ENCODE results near the gene FXYD4.

DNA sequence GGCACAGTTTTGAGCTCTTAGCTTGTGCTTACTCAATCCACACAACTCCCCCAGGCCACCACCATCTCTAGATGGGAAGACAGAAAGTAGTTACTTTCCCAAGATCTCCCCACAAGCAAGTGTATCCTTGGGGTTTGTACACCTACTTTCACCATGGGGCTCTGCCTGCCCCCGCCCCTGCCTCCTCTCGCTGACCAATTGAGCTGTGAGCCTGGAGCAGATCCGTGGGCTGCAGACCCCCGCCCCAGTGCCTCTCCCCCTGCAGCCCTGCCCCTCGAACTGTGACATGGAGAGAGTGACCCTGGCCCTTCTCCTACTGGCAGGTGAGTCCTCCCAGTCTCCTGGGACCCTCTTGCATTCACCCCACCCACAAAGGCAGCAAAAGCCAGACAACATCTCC is 2.0 kb downstream of the FXYD4 start:
- no peak for TF ChIP-seq POLR2AphosphoS5 (IDR thresholded peaks at IDR 0.05; ENCODE audit: low read depth, low read length)
- no peak for TF ChIP-seq SIN3A (IDR thresholded peaks at IDR 0.05; ENCODE audit: borderline replicate concordance, low read depth, low read length)
- TF ChIP-seq, protein P1, sequence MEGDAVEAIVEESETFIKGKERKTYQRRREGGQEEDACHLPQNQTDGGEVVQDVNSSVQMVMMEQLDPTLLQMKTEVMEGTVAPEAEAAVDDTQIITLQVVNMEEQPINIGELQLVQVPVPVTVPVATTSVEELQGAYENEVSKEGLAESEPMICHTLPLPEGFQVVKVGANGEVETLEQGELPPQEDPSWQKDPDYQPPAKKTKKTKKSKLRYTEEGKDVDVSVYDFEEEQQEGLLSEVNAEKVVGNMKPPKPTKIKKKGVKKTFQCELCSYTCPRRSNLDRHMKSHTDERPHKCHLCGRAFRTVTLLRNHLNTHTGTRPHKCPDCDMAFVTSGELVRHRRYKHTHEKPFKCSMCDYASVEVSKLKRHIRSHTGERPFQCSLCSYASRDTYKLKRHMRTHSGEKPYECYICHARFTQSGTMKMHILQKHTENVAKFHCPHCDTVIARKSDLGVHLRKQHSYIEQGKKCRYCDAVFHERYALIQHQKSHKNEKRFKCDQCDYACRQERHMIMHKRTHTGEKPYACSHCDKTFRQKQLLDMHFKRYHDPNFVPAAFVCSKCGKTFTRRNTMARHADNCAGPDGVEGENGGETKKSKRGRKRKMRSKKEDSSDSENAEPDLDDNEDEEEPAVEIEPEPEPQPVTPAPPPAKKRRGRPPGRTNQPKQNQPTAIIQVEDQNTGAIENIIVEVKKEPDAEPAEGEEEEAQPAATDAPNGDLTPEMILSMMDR (IDR thresholded peaks at IDR 0.05), result no peak
- TF ChIP-seq FOSL2 (IDR thresholded peaks at IDR 0.05; ENCODE audit: borderline replicate concordance, low read depth), result no peak
- TF ChIP-seq YY1 (IDR thresholded peaks at IDR 0.05; ENCODE audit: low read depth), result no peak
- TF ChIP-seq, protein P2, sequence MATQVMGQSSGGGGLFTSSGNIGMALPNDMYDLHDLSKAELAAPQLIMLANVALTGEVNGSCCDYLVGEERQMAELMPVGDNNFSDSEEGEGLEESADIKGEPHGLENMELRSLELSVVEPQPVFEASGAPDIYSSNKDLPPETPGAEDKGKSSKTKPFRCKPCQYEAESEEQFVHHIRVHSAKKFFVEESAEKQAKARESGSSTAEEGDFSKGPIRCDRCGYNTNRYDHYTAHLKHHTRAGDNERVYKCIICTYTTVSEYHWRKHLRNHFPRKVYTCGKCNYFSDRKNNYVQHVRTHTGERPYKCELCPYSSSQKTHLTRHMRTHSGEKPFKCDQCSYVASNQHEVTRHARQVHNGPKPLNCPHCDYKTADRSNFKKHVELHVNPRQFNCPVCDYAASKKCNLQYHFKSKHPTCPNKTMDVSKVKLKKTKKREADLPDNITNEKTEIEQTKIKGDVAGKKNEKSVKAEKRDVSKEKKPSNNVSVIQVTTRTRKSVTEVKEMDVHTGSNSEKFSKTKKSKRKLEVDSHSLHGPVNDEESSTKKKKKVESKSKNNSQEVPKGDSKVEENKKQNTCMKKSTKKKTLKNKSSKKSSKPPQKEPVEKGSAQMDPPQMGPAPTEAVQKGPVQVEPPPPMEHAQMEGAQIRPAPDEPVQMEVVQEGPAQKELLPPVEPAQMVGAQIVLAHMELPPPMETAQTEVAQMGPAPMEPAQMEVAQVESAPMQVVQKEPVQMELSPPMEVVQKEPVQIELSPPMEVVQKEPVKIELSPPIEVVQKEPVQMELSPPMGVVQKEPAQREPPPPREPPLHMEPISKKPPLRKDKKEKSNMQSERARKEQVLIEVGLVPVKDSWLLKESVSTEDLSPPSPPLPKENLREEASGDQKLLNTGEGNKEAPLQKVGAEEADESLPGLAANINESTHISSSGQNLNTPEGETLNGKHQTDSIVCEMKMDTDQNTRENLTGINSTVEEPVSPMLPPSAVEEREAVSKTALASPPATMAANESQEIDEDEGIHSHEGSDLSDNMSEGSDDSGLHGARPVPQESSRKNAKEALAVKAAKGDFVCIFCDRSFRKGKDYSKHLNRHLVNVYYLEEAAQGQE (IDR thresholded peaks at IDR 0.05; ENCODE audit: low read depth, low read length), result no peak
